Activated B cell treated with CpG ODN at 0.5 μM for 24 hours (primary cell): ENCODE results near the gene HOXA10. TPM values are rescaled to one million over a fixed set of nuclear protein-coding genes. Genes with fewer than 3 reads are reported as not detected.

Experiments used
- ATAC-seq: fragments of 200-7000 bp; cut with Tn5 transposase; one replicate; pipeline ENCODE4 v1.10.0; 2021; ENCODE audit warnings: low read depth, mild to moderate bottlenecking, moderate library complexity
- CTCF ChIA-PET: fragments of 350-600 bp; sonication (Branson Sonifier 250); formaldehyde crosslinking; loops from one replicate; lab custom pipeline; 2021; ENCODE audit warnings: antibody characterized with exemption; lab: Charles Lee
- POLR2A ChIA-PET: fragments of 350-600 bp; sonication (Branson Sonifier 250); formaldehyde crosslinking; loops from one replicate; lab custom pipeline; 2021; ENCODE audit warnings: antibody characterized with exemption; lab: Charles Lee
- DNase-seq: peaks from one replicate; pipeline ENCODE4 v3.0.0; 2022
- H3K27ac Mint-ChIP-seq: one replicate; pipeline ENCODE4 v1.8.0; 2020; ENCODE audit warnings: mixed read lengths
- H3K27me3 Mint-ChIP-seq: one replicate; pipeline ENCODE4 v1.8.0; 2021; ENCODE audit warnings: mixed read lengths
- H3K36me3 Mint-ChIP-seq: one replicate; pipeline ENCODE4 v1.8.0; 2021; ENCODE audit warnings: low read depth, mixed read lengths
- H3K4me1 Mint-ChIP-seq: one replicate; pipeline ENCODE4 v1.8.0; 2021; ENCODE audit warnings: mixed read lengths
- H3K4me3 Mint-ChIP-seq: one replicate; pipeline ENCODE4 v1.8.0; 2020; ENCODE audit warnings: mild to moderate bottlenecking, mixed read lengths
- H3K9me3 Mint-ChIP-seq: one replicate; pipeline ENCODE4 v1.8.0; 2020; ENCODE audit warnings: mixed read lengths
- intact Hi-C: fragments of 100-400 bp; cut with micrococcal nuclease; formaldehyde crosslinking; loops from one replicate; pipeline ENCODE4 v1.15.1; 2024
- total RNA-seq: library from RNA; stranded (reverse); gene quantifications from 2 replicates; pipeline ENCODE4 v1.2.3, GENCODE V29; 2022
- TF ChIP-seq, protein P1 (sequence below): fragments of 200-600 bp; IDR thresholded peaks from one replicate; pipeline ENCODE4 v1.8.0; 2022; ENCODE audit warnings: antibody characterized with exemption, mild to moderate bottlenecking

Gene HOXA10
- total RNA-seq, 1 donor from 2014 or later: 0.24 TPM

DNA sequence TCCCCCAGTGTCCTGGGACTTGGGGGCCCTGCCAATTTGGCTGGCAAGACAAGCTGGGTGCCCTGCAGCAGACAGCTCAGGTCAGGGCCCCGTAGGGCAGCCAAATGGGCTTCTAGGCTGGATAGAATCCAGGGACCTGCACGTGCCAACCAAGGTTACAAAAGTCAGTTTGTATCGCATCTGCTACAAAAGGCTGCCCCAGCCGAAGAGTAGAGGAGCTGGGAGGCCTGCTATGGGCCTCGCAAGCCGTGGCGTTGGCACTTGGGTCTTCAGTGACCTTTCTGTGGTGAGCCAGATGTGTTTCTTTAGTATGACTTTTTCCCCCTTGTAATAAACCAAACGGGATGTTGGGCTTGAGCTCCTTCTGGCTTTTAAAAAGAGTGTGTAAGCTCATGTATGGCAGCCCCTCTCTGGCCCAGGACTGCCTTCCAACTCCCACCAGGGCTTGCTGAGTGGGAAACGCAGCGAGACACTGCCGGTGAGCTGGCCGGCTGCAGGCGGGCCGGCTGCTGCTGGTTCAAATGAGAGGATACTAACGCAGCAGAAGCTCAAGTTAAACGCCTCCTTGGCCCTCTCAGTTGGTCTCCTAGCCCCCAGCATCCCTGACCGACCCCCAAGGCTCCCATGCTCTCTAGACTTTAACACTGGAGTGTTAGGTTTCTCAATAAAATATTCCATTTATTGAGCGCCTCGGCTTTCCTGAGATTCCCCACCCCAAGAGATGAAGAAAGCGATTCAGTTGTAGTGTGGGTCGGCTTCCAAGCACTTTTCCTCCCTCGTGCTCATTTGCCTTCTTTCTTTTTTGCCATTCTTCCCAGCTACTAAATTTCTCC, 3.1 kb upstream of the HOXA10 start:
- intact Hi-C loops: no loop called here
- H3K9me3 Mint-ChIP-seq: no peaks in the 10 kb centered on the region
- DNase-seq (no peak), ATAC-seq (no peak)
- H3K4me1 Mint-ChIP-seq: peaks cover 14% of the 10 kb centered on the region
- no peak overlapping the region for H3K4me3 Mint-ChIP-seq
- CTCF ChIA-PET: interaction anchor here (0.9 kb wide), 1 partner anchor 14 kb away, joined by 4 read pairs; no protein-coding TSS in a partner anchor
- H3K27me3 Mint-ChIP-seq: peaks cover 56% of the 10 kb centered on the region
- no peaks in the 10 kb centered on the region for H3K36me3 Mint-ChIP-seq
- POLR2A ChIA-PET: no interaction called here
- TF ChIP-seq, protein P1, sequence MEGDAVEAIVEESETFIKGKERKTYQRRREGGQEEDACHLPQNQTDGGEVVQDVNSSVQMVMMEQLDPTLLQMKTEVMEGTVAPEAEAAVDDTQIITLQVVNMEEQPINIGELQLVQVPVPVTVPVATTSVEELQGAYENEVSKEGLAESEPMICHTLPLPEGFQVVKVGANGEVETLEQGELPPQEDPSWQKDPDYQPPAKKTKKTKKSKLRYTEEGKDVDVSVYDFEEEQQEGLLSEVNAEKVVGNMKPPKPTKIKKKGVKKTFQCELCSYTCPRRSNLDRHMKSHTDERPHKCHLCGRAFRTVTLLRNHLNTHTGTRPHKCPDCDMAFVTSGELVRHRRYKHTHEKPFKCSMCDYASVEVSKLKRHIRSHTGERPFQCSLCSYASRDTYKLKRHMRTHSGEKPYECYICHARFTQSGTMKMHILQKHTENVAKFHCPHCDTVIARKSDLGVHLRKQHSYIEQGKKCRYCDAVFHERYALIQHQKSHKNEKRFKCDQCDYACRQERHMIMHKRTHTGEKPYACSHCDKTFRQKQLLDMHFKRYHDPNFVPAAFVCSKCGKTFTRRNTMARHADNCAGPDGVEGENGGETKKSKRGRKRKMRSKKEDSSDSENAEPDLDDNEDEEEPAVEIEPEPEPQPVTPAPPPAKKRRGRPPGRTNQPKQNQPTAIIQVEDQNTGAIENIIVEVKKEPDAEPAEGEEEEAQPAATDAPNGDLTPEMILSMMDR: no peak
- H3K27ac Mint-ChIP-seq: no peak overlapping the region

DNA sequence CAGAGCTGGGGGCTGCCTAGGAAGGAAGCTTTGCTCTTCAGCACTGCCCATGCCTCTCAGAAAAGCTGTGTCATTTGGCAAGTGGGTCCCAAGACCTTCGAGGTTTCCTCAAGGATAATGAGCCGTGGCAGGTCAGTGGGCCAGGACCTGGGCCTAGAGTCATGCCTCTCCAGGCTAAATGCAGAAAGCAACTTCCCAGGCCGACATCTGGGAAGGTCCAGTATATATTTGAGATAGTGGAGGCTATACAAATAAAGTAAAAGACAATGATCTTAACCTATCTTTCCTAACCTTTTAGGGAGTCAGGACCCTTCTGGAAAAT, 2.4 kb upstream of the HOXA10 start:
- POLR2A ChIA-PET: no interaction called here

DNA sequence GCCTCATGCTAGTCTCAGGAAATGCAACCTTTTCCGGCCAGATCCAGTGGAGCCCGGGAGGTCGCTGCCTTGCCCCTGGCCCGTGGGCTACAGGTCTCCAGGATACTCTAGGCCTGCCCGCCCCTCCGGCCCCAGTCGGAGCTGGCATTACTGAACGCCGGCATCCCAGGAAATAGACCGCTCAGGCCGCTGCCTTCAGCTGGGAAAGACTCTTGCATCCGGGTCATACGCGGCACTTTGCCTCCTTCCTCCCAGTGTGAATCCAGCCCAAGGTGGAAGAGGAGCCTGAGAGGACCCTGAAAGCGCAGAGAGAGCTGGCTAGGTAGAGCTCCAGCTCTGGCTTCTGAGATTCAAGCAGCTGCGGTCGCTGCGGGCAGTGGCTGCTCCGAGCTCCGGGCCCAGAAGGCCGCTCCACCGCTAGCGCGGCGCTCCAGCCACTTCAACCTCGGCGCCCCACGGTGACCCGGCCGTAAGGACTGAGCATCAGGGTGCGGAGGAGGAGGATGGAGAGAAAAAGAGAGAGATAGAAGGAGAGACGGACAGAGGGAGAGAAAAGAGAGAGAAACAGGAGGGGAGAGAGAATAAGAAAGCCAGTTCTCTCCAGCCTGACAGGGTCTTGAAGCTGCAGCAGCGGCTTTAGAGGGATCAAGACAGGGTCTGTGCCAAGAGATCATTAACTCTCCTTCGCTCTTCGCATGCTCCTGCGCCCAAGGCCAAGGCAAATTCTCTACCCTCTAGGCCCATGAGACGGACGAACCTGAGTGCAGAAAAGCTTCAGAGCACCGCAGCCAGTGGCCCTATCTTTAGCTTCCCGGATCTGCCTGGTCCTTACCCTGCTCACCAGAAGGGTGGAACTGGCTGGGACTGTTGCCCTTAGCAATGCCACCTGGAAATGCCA, 1.8 kb upstream of the HOXA10 start:
- peaks cover 61% of the 10 kb centered on the region for H3K27me3 Mint-ChIP-seq
- no peak overlapping the region for H3K4me3 Mint-ChIP-seq
- intact Hi-C loops: no loop called here
- ChIA-PET CTCF (interaction anchor here (1.3 kb wide), 1 partner anchor 15 kb away, joined by 3 read pairs; no protein-coding TSS in a partner anchor), POLR2A (no interaction called here)
- no peak for ATAC-seq
- H3K27ac Mint-ChIP-seq: no peak overlapping the region
- TF ChIP-seq, protein P1: no peak
- H3K9me3 Mint-ChIP-seq: no peaks in the 10 kb centered on the region
- no peak for DNase-seq
- H3K36me3 Mint-ChIP-seq: no peaks in the 10 kb centered on the region
- H3K4me1 Mint-ChIP-seq: peaks cover 20% of the 10 kb centered on the region

More for the DNA sequence above, 2.4 kb upstream of the HOXA10 start:
- no peak for DNase-seq
- Mint-ChIP-seq H3K27ac (no peak overlapping the region), H3K9me3 (no peaks in the 10 kb centered on the region), H3K4me3 (no peak overlapping the region), H3K36me3 (no peaks in the 10 kb centered on the region), H3K4me1 (peaks cover 19% of the 10 kb centered on the region), H3K27me3 (peaks cover 60% of the 10 kb centered on the region)
- intact Hi-C loops: no loop called here
- TF ChIP-seq, protein P1: no peak
- ATAC-seq: no peak
- CTCF ChIA-PET: interaction anchor here (1.3 kb wide), 1 partner anchor 15 kb away, joined by 3 read pairs; no protein-coding TSS in a partner anchor

DNA sequence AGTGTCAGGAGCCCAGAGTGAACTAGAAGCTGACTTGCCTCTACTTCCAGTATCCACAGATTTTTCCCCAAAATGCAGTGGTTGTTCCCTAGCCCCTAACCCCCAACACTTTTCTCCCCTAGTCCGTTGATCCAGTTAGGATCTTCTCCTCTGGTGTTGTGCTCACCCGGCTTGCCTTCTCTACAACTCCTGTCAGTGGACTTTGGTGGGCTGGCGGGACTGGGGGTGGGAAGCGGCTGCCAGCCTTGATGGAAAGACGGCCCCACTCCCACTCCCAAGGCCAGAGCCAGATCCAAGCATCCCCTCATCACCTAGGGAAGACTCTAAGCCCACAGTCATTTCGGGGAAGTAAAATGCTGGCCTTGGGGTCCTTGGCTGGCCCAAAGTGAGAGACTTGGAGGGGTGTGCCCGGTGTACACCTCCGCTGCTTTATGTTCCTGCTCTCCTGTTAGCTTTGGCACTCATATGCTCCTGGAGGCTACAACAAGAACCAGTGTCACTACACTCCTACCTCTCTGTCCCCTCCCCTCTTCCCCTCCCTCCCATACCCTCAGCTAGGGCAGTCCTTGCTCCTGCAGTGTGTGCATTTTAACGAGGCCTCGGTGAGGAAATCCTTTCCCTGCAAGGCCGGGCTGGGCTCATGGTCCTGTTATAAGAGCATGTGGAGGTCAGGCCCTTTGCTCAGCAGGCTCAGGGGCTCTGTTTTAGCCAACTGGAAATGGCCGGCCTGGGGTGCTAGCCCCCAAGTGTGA, 930 bp upstream of the HOXA10 start:
- ChIA-PET CTCF (interaction anchor here (1.3 kb wide), 1 partner anchor 14 kb away, joined by 3 read pairs; no protein-coding TSS in a partner anchor), POLR2A (no interaction called here)
- Mint-ChIP-seq H3K4me3 (peak overlapping the region; percentile 48), H3K36me3 (no peaks in the 10 kb centered on the region), H3K27me3 (peaks cover 62% of the 10 kb centered on the region), H3K9me3 (no peaks in the 10 kb centered on the region), H3K4me1 (peaks cover 20% of the 10 kb centered on the region), H3K27ac (peak overlapping the region; percentile 30)
- TF ChIP-seq, protein P1: no peak
- ATAC-seq (no peak), DNase-seq (no peak)
- intact Hi-C loops: no loop called here
